ENCODE data around the gene HHATL.

The HHATL gene

GRCh38 chr3:42649006-42649405 lies 53.6 kb downstream of the HHATL start:
- DNase-seq = no peak

GRCh38 chr3:42647821-42648459 lies 54.7 kb downstream of the HHATL start:
- DNase-seq = no peak
